Mesenteric fat pad (tissue), 1 donor: ENCODE results near the gene LEAP2. TPM values are rescaled to one million over a fixed set of nuclear protein-coding genes. Genes with fewer than 3 reads are reported as not detected.

Experiments
- DNase-seq: peaks from one replicate; pipeline ENCODE4 v3.0.0-alpha.2; 2020; ENCODE audit warnings: low spot score
- total RNA-seq: library from RNA; stranded (reverse); fragmentation: NEBNext Ultra II Directional; extraction: Animal tissue kit (Norgen Biotek cat#: 25700); gene quantifications from one replicate; pipeline ENCODE4 v1.2.1, GENCODE V29; 2021
- donor health status: DM: yes; HTN: yes; CAD: no.

LEAP2 gene
- total RNA-seq, 1 donor from 2014 or later = 1.2 TPM

- no peak for DNase-seq
Measured at GRCh38 chr5:132876020-132876759, 2.7 kb downstream of the LEAP2 start.

GRCh38 chr5:132877466-132877865, 4.0 kb downstream of the LEAP2 start:
- no peak for DNase-seq

GRCh38 chr5:132877938-132878337, 4.5 kb downstream of the LEAP2 start:
- no peak for DNase-seq

- no peak for DNase-seq
Measured at GRCh38 chr5:132883261-132883834, 9.9 kb downstream of the LEAP2 start.

- no peak for DNase-seq
Measured at GRCh38 chr5:132884548-132884947, 11.1 kb downstream of the LEAP2 start.

GRCh38 chr5:132886064-132886823, 12.8 kb downstream of the LEAP2 start:
- DNase-seq = no peak

GRCh38 chr5:132887283-132887682, 13.8 kb downstream of the LEAP2 start:
- no peak for DNase-seq

GRCh38 chr5:132889501-132889900, 16.0 kb downstream of the LEAP2 start:
- no peak for DNase-seq

- no peak for DNase-seq
Measured at GRCh38 chr5:132890817-132891216, 17.3 kb downstream of the LEAP2 start.

- DNase-seq = no peak
Measured at GRCh38 chr5:132895719-132896305, 22.3 kb downstream of the LEAP2 start.

- DNase-seq = no peak
Measured at GRCh38 chr5:132896685-132897084, 23.2 kb downstream of the LEAP2 start.

GRCh38 chr5:132898094-132898493, 24.6 kb downstream of the LEAP2 start:
- DNase-seq = no peak

- DNase-seq = no peak
Measured at GRCh38 chr5:132901036-132901435, 27.6 kb downstream of the LEAP2 start.

- no peak for DNase-seq
Measured at GRCh38 chr5:132901730-132902129, 28.3 kb downstream of the LEAP2 start.

GRCh38 chr5:132905938-132906337, 32.5 kb downstream of the LEAP2 start:
- no peak for DNase-seq

GRCh38 chr5:132907161-132907560, 33.7 kb downstream of the LEAP2 start:
- DNase-seq = no peak

- DNase-seq = no peak
Measured at GRCh38 chr5:132909702-132910101, 36.2 kb downstream of the LEAP2 start.

- DNase-seq = no peak
Measured at GRCh38 chr5:132915681-132916080, 42.2 kb downstream of the LEAP2 start.

- no peak for DNase-seq
Measured at GRCh38 chr5:132916086-132916485, 42.6 kb downstream of the LEAP2 start.
